ENCODE measurements around the gene MRPS2. TPM values are rescaled to one million over a fixed set of nuclear protein-coding genes. Genes with fewer than 3 reads are reported as not detected.
A peak's percentile ranks its signal among the peaks of the same experiment; 100 is the strongest.

The MRPS2 gene
- total RNA-seq, 2 experiments from 2014 or later = 56.4 to 57.4 TPM

DNA sequence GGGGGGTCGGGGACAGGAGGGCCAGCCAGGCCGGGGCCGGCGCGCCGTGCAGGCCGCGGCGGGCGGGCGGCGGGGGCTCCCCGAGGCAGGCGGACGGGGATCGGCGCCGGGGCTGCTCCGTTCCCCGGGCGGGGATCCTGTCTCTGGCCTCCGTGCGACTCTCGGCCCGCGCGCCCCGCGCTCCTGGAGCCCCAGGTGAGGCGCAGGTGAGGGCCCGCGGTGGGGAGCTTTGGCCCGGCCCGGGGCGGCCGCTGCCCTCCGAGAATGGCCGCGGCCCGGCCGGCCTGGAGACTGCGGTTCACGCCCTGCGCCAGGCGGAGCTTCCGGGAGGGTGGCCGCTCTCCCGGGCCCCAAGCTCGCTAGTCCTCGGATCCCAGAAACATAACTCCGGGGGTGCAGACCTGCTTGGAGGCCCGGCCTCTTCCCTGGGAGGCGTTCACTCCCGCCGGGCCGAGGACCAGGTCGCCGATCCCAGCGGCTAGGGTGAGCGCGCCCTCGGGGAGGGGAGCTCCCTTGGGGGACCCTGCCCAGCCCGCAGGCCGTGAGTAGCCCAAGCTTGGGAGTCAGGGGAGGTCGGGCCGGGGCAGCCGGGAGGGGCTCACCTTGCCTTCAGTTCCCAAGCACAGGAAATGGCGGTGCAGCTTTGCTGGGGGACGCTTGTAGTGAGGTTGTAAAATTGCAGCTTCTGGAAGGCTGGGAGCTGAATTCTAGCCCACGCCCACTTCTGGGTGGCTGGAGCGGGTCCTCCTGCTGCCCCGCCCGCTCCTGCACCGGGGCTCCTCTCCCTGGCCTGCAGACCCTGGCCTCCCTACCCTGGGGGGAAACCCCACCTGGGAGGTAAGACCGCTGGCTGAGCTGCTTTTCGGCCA, 20.2 kb upstream of the MRPS2 start:
- H3K27ac Mint-ChIP-seq = no peak overlapping the region
- no peaks in the 10 kb centered on the region for H3K9me3 Mint-ChIP-seq
- TF ChIP-seq, protein P1, sequence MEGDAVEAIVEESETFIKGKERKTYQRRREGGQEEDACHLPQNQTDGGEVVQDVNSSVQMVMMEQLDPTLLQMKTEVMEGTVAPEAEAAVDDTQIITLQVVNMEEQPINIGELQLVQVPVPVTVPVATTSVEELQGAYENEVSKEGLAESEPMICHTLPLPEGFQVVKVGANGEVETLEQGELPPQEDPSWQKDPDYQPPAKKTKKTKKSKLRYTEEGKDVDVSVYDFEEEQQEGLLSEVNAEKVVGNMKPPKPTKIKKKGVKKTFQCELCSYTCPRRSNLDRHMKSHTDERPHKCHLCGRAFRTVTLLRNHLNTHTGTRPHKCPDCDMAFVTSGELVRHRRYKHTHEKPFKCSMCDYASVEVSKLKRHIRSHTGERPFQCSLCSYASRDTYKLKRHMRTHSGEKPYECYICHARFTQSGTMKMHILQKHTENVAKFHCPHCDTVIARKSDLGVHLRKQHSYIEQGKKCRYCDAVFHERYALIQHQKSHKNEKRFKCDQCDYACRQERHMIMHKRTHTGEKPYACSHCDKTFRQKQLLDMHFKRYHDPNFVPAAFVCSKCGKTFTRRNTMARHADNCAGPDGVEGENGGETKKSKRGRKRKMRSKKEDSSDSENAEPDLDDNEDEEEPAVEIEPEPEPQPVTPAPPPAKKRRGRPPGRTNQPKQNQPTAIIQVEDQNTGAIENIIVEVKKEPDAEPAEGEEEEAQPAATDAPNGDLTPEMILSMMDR (IDR thresholded peaks at IDR 0.05) = no peak
- H3K4me3 Mint-ChIP-seq = peak overlapping the region; percentile 24
- H3K4me1 Mint-ChIP-seq (ENCODE audit: low read depth) = peaks cover 2% of the 10 kb centered on the region
- CTCF ChIA-PET = no interaction called here
- DNase-seq = no peak
- ATAC-seq = peak; percentile 30
- H3K27me3 Mint-ChIP-seq = peaks cover 46% of the 10 kb centered on the region
- POLR2A ChIA-PET = no interaction called here
- intact Hi-C loops (cut with micrococcal nuclease) = no loop called here
- peaks cover 2% of the 10 kb centered on the region for H3K36me3 Mint-ChIP-seq (ENCODE audit: low read depth)

DNA sequence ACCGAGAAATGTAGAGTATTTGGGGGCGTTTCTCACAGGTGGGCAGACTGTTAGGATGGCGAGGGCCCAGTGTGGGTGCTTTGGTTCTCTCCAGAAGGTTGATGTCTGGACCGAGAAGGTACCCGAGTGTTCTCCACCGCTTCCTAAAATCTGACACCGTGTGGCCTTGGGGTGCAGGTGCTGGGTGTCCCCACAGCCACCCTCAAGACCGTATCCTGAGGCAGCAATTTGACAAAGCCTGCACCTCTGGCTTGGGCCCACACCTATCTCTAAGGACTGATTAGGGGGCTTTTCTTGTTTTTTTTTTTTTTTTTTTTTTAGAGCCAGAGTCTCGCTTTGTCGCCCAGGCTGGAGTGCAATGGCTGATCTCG, 19.6 kb upstream of the MRPS2 start:
- intact Hi-C loops (cut with micrococcal nuclease) = no loop called here
- no peak for DNase-seq
- no peak overlapping the region for H3K4me3 Mint-ChIP-seq

DNA sequence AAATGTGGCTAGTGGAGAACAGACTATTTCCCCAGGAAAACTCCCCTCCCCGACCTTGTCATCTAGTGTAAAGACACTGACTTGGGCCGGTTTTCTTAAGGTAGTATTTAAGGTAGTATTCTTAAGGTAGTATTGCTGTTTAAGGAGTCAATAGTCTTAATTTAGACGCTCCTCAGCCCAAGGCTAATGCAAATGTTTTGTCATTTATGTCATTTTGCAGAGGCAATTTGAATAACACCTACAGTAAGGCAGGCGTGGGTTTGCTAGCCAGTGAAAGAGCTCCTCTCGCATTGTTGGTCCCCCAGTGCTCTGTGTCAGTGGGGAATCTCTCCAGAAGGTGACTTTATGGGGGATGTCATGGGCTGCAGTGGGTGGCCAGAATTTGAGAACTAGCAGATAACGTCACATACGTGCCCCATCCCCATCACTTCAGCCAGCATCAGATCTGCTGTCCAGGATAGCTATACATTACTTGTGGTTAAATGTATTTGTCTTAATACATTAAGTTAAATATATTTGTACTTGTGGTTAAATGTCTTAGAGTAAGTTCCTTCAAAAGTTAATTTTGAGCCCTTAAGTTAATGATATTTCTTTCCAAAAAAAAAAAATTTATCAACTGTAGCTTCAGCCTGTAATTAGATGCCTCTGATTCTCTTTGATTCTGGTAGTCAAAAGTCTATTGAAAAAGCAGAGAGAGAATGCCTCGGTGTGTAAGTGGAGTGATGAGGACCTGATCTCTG, 18.3 kb upstream of the MRPS2 start:
- Mint-ChIP-seq H3K4me1 (ENCODE audit: low read depth) (peaks cover 2% of the 10 kb centered on the region), H3K4me3 (no peak overlapping the region), H3K9me3 (no peaks in the 10 kb centered on the region), H3K27ac (no peak overlapping the region), H3K36me3 (ENCODE audit: low read depth) (peaks cover 2% of the 10 kb centered on the region), H3K27me3 (peaks cover 41% of the 10 kb centered on the region)
- TF ChIP-seq, protein P1 (IDR thresholded peaks at IDR 0.05) = no peak
- DNase-seq (no peak), ATAC-seq (no peak)
- ChIA-PET CTCF (interaction anchor here (1.3 kb wide), 1 partner anchor 65 kb away, joined by 5 read pairs; no protein-coding TSS in a partner anchor), POLR2A (no interaction called here)
- intact Hi-C loops (cut with micrococcal nuclease) = no loop called here

More for the DNA sequence above, 19.6 kb upstream of the MRPS2 start:
- H3K9me3 Mint-ChIP-seq = no peaks in the 10 kb centered on the region
- ChIA-PET POLR2A (no interaction called here), CTCF (interaction anchor here (1.3 kb wide), 1 partner anchor 64 kb away, joined by 5 read pairs; no protein-coding TSS in a partner anchor)
- H3K27me3 Mint-ChIP-seq = peaks cover 41% of the 10 kb centered on the region
- no peak overlapping the region for H3K27ac Mint-ChIP-seq
- peaks cover 2% of the 10 kb centered on the region for H3K4me1 Mint-ChIP-seq (ENCODE audit: low read depth)
- ATAC-seq = no peak
- TF ChIP-seq, protein P1 (IDR thresholded peaks at IDR 0.05) = no peak
- peaks cover 2% of the 10 kb centered on the region for H3K36me3 Mint-ChIP-seq (ENCODE audit: low read depth)

DNA sequence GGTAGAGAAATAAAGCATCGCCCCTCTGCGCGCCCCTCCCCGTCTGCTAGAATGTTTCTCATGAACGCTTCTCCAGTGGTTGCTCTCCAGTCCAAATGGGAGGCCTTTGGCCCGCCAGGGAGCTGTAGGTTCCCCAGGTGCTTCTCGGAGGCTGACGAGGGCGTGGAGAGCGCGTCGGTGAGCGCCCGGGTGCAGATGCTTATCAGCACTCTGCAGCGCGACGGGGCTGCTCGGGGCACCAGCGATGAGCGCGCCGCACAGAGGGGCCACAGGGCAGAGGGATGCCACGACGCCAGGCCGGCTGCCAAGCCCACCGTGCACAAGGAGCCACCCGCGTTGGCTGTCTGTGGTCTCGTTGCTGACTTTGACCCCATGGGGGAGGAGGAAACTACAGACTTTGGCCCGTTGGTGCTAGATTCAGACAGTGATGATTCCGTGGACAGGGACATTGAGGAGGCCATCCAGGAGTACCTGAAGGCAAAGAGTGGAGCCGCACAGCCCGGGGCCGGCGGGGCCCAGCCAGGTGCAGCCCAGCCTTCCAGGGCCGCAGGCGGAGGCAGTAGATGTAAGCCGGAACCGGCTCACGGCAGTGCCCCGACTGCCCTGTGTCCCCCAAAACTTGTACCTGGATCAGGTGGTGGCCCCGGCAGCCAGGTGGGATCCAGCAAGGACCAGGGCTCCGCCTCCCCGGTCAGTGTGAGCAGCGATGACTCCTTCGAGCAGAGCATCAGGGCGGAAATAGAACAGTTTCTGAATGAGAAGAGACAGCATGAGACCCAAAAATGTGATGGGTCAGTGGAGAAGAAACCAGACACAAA, 15.8 kb upstream of the MRPS2 start:
- H3K9me3 Mint-ChIP-seq = no peaks in the 10 kb centered on the region
- TF ChIP-seq, protein P1 (IDR thresholded peaks at IDR 0.05) = no peak
- DNase-seq = no peak
- peaks cover 27% of the 10 kb centered on the region for H3K27me3 Mint-ChIP-seq
- ATAC-seq = no peak
- ChIA-PET POLR2A (interaction anchor here (0.6 to 1.0 kb wide), 2 partner anchors 13 to 488 kb away, joined by 3 read pairs; no protein-coding TSS in a partner anchor), CTCF (no interaction called here)
- H3K4me1 Mint-ChIP-seq (ENCODE audit: low read depth) = no peaks in the 10 kb centered on the region
- no peak overlapping the region for H3K4me3 Mint-ChIP-seq
- H3K27ac Mint-ChIP-seq = no peak overlapping the region
- no peaks in the 10 kb centered on the region for H3K36me3 Mint-ChIP-seq (ENCODE audit: low read depth)
- intact Hi-C loops (cut with micrococcal nuclease) = no loop called here
